ENCODE measurements around the gene TIMM29. TPM values are rescaled to one million over a fixed set of nuclear protein-coding genes. Genes with fewer than 3 reads are reported as not detected.

TIMM29 gene
- total RNA-seq, 1 donor from 2014 or later = 17.4 TPM

- intact Hi-C loops (cut with micrococcal nuclease) = no loop called here
- DNase-seq = no peak
- ATAC-seq = no peak
Observed at GRCh38 chr19:10908380-10908960, 20.1 kb upstream of the TIMM29 start.

- DNase-seq (no peak), ATAC-seq (no peak)
- intact Hi-C loops (cut with micrococcal nuclease) = no loop called here
Observed at GRCh38 chr19:10911579-10912363, 16.8 kb upstream of the TIMM29 start.

GRCh38 chr19:10912619-10913018 lies 16.0 kb upstream of the TIMM29 start:
- no peak for ATAC-seq
- DNase-seq = no peak
- intact Hi-C loops (cut with micrococcal nuclease) = no loop called here

GRCh38 chr19:10913716-10914340 lies 14.8 kb upstream of the TIMM29 start:
- ATAC-seq = no peak
- intact Hi-C loops (cut with micrococcal nuclease) = no loop called here
- no peak for DNase-seq

- ATAC-seq (peak; percentile 20), DNase-seq (no peak)
- intact Hi-C loops (cut with micrococcal nuclease) = no loop called here
Observed at GRCh38 chr19:10915130-10916091, 13.2 kb upstream of the TIMM29 start.

GRCh38 chr19:10916602-10917001 lies 12.0 kb upstream of the TIMM29 start:
- no peak for DNase-seq
- ATAC-seq = no peak
- intact Hi-C loops (cut with micrococcal nuclease) = no loop called here

GRCh38 chr19:10918359-10918758 lies 10.3 kb upstream of the TIMM29 start:
- DNase-seq = no peak
- intact Hi-C loops (cut with micrococcal nuclease) = no loop called here
- no peak for ATAC-seq

GRCh38 chr19:10919352-10920287 lies 9.0 kb upstream of the TIMM29 start:
- intact Hi-C loops (cut with micrococcal nuclease) = no loop called here
- DNase-seq = no peak
- no peak for ATAC-seq

- DNase-seq = no peak
- intact Hi-C loops (cut with micrococcal nuclease) = no loop called here
Observed at GRCh38 chr19:10920288-10920655, 8.3 kb upstream of the TIMM29 start.

GRCh38 chr19:10920781-10921180 lies 7.8 kb upstream of the TIMM29 start:
- intact Hi-C loops (cut with micrococcal nuclease) = no loop called here
- no peak for DNase-seq
- no peak for ATAC-seq

More at GRCh38 chr19:10920288-10920655, 8.3 kb upstream of the TIMM29 start:
- ATAC-seq = no peak

GRCh38 chr19:10921199-10921909 lies 7.3 kb upstream of the TIMM29 start:
- DNase-seq = no peak
- peak; percentile 3 for ATAC-seq
- intact Hi-C loops (cut with micrococcal nuclease) = no loop called here

GRCh38 chr19:10921910-10922637 lies 6.5 kb upstream of the TIMM29 start:
- ATAC-seq = no peak
- DNase-seq = no peak
- intact Hi-C loops (cut with micrococcal nuclease) = no loop called here

GRCh38 chr19:10922638-10923014 lies 6.0 kb upstream of the TIMM29 start:
- ATAC-seq (no peak), DNase-seq (no peak)
- intact Hi-C loops (cut with micrococcal nuclease) = no loop called here

GRCh38 chr19:10923260-10924112 lies 5.1 kb upstream of the TIMM29 start:
- no peak for ATAC-seq
- no peak for DNase-seq
- intact Hi-C loops (cut with micrococcal nuclease) = no loop called here

- no peak for ATAC-seq
- intact Hi-C loops (cut with micrococcal nuclease) = no loop called here
- DNase-seq = no peak
Observed at GRCh38 chr19:10924597-10924996, 4.0 kb upstream of the TIMM29 start.
